Measurements from ENCODE around the gene GOLPH3. TPM values are rescaled to one million over a fixed set of nuclear protein-coding genes. Genes with fewer than 3 reads are reported as not detected.
A peak's percentile ranks its signal among the peaks of the same experiment; 100 is the strongest.

The GOLPH3 gene
- total and polyA plus RNA-seq, 2 of the 8 experiments (the other 6 are each of a cell fraction or from before 2014, with no cell fraction given): 53.7 to 93.6 TPM

GRCh38 chr5:32222723-32223470, 48.8 kb upstream of the GOLPH3 start:
- peak overlapping the region; percentile 16; the same call in 1 of the 2 replicates for H2BK5ac ChIP-seq (ENCODE audit: low read depth, low read length)
- no peaks in the 10 kb centered on the region for H3K27me3 ChIP-seq (replicated peaks in 1 of 4; ENCODE audit: control insufficient read depth in 3 of 4, extremely low read depth in 1 of 4, insufficient read depth in 3 of 4, low read length in 3 of 4)
- H3K56ac ChIP-seq (replicated peaks; ENCODE audit: insufficient read length, low read depth, low read length): no peak overlapping the region
- peak overlapping the region; percentile 62; the same call in 1 of the 2 replicates for H2BK12ac ChIP-seq (ENCODE audit: low read depth, low read length)
- 0 out of 2 replicates have a peak overlapping the region, but pooled peaks have one; percentile 29 for H2BK15ac ChIP-seq (ENCODE audit: low read length)
- no peak overlapping the region for H4K91ac ChIP-seq (replicated peaks; ENCODE audit: insufficient read length, low read length)
- peak overlapping the region; percentile 18 for H4K5ac ChIP-seq (ENCODE audit: insufficient read length, low read depth, low read length)
- no peaks in the 10 kb centered on the region for H4K20me1 ChIP-seq (replicated peaks in 1 of 2; ENCODE audit: control insufficient read depth in 1 of 2, insufficient read depth in 2 of 2, low read length in 2 of 2)
- DNase-seq (ENCODE audit: low read depth in 1 of 2, low spot score in 2 of 2): no peak
- no peaks in the 10 kb centered on the region for H3K79me1 ChIP-seq (ENCODE audit: low read depth, low read length)
- H3K4me1 ChIP-seq (replicated peaks in 1 of 4; ENCODE audit: control insufficient read depth in 3 of 4, insufficient read depth in 4 of 4, low read length in 3 of 4): no peaks in the 10 kb centered on the region
- H3K4ac ChIP-seq (replicated peaks; ENCODE audit: insufficient read length, low read depth, low read length): no peak overlapping the region
- no peak overlapping the region for H3K4me3 ChIP-seq (ENCODE audit: extremely low read depth in 1 of 4, insufficient read depth in 2 of 4, low read depth in 3 of 4, low read length in 4 of 4)
- no peak overlapping the region for H2BK120ac ChIP-seq (replicated peaks; ENCODE audit: low read depth, low read length)
- 89% methylated on average over 5 of the region's 5 CpGs; no CpG with 5 or more reads in 1 of the 2 experiments for WGBS, 2 experiments (ENCODE audit: extremely low coverage in 1 of 2, insufficient coverage in 1 of 2, insufficient read length in 1 of 2, insufficient replicate concordance in 2 of 2, low coverage in 1 of 2, low lambda C conversion rate in 2 of 2, missing lambda C conversion rate in 1 of 2)
- H2AFZ ChIP-seq (ENCODE audit: low read length): no peak overlapping the region
- H3K4me2 ChIP-seq (ENCODE audit: insufficient read depth in 1 of 2, low read depth in 2 of 2, low read length in 2 of 2): no peak overlapping the region
- no peak overlapping the region for H2BK20ac ChIP-seq (ENCODE audit: low read length)
- CTCF ChIA-PET (ENCODE audit: partially characterized antibody): interaction anchor here (0.8 to 0.9 kb wide), 2 partner anchors 41 to 107 kb away, joined by 3 read pairs; no protein-coding TSS in a partner anchor
- FAIRE-seq: no peak
- POLR2A ChIA-PET (ENCODE audit: partially characterized antibody): no interaction called here
- no peak overlapping the region for H3K14ac ChIP-seq (ENCODE audit: insufficient read length)
- no peak overlapping the region for H2AK5ac ChIP-seq (ENCODE audit: low read depth, low read length)
- no peak overlapping the region for H3K9ac ChIP-seq (replicated peaks in 1 of 4; ENCODE audit: extremely low read depth in 1 of 4, low read depth in 3 of 4, low read length in 3 of 4)
- no peak overlapping the region for H4K8ac ChIP-seq (ENCODE audit: extremely low read depth, insufficient read depth, low read length)
- H3K9me3 ChIP-seq (ENCODE audit: insufficient read depth in 2 of 2, low read depth in 1 of 2, low read length in 1 of 2): no peaks in the 10 kb centered on the region
- no peak overlapping the region; the same call in 1 of the 2 replicates for H3K18ac ChIP-seq (ENCODE audit: extremely low read depth, low read length)
- no peak overlapping the region; the same call in 1 of the 2 replicates for H3K27ac ChIP-seq (ENCODE audit: low read depth, low read length)
- H3K23ac ChIP-seq (ENCODE audit: insufficient read length): no peak overlapping the region
- H3K23me2 ChIP-seq (ENCODE audit: low read depth, low read length): no peaks in the 10 kb centered on the region
- no peaks in the 10 kb centered on the region for H3K79me2 ChIP-seq (ENCODE audit: control insufficient read depth in 1 of 2, insufficient read depth in 2 of 2, low read length in 2 of 2)
- no peaks in the 10 kb centered on the region for H3K36me3 ChIP-seq (ENCODE audit: control insufficient read depth in 2 of 4, insufficient read depth in 4 of 4, low read length in 3 of 4)
- TF ChIP-seq USF2 (IDR thresholded peaks at IDR 0.05; ENCODE audit: low read length) (no peak), BRCA1 (IDR thresholded peaks at IDR 0.05; ENCODE audit: low read depth, low read length) (no peak), TAF7 (optimal IDR thresholded peaks at IDR 0.05; ENCODE audit: borderline replicate concordance, low read depth, low read length) (no peak), RBBP5 (IDR thresholded peaks at IDR 0.05; ENCODE audit: borderline replicate concordance, low read depth, low read length) (no peak), TAF1 (IDR thresholded peaks at IDR 0.05; ENCODE audit: low read depth, low read length) (no peak), SAP30 (IDR thresholded peaks at IDR 0.05; ENCODE audit: insufficient read depth, insufficient replicate concordance, low read length) (no peak), CBX5 (IDR thresholded peaks at IDR 0.05; ENCODE audit: low read depth, low read length) (no peak), EGR1 (IDR thresholded peaks at IDR 0.05; ENCODE audit: borderline replicate concordance, low read depth, low read length) (no peak), ASH2L (IDR thresholded peaks at IDR 0.05; ENCODE audit: low read length) (no peak)
- TF ChIP-seq, protein P1, sequence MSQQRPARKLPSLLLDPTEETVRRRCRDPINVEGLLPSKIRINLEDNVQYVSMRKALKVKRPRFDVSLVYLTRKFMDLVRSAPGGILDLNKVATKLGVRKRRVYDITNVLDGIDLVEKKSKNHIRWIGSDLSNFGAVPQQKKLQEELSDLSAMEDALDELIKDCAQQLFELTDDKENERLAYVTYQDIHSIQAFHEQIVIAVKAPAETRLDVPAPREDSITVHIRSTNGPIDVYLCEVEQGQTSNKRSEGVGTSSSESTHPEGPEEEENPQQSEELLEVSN (IDR thresholded peaks at IDR 0.05): no peak

Data from H1 (cell line).